GM20431 (cell line): ENCODE measurements around the gene POLR3K.
"Not testable (repeated sequence)": the region's sequence is repeated elsewhere in the genome, so short reads cannot be mapped to it uniquely, and the experiment has no call there.

Experiments used
- in situ Hi-C: fragments of 300-500 bp; cut with MseI, MboI; formaldehyde crosslinking; loops from one replicate; pipeline ENCODE4 v1.15.0; 2020; ENCODE audit warnings: low sequenced_read_pairs; ENCODE audit not compliant: unreplicated experiment

Gene POLR3K

GRCh38 chr16:50769-51591, 2.4 kb downstream of the POLR3K start:
- in situ Hi-C loops, result no loop called here

GRCh38 chr16:47234-47633, 6.2 kb downstream of the POLR3K start:
- in situ Hi-C loops, result no loop called here

- in situ Hi-C loops, result not testable (repeated sequence)
These were observed 6.9 kb downstream of the POLR3K start for GRCh38 chr16:46510-46909.

DNA sequence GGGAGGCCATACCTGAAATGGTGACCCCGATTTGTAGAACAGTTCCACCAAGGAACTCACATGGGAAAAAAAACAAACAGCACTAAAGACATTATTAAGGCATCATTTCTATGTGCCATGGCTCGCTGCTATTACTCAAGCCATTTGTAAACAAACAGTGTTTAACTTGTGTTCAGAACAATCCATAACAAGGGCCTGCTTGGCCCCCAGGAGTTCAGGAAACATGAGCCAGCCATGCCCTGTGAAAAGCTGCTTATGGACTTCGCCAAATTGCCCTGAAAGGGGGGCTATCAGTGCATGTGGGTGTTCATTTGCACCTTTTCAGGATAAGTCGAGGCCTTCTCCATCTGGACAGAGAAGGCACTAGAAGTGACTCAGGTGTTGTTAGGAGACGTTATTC, 8.0 kb downstream of the POLR3K start:
- in situ Hi-C loops, result no loop called here

DNA sequence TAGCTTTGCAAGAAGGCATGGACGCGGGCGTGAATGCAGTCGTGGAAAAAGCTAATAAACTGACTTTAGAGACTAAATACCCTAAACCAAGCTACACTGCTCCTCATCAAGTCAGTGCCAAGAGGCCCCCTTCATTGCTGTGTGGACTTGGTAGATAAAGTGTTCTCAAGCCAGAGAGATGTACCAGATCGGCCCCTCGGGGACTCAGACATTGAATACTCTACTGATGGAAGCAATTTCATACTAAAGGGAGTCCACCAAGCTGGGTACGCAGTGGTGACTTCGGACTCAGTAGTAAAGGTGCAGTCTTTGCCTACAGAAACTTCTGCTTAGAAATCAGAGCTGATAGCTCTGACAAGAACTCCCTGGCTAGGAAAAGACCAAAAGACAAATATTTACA, 8.8 kb downstream of the POLR3K start:
- in situ Hi-C loops, result no loop called here

DNA sequence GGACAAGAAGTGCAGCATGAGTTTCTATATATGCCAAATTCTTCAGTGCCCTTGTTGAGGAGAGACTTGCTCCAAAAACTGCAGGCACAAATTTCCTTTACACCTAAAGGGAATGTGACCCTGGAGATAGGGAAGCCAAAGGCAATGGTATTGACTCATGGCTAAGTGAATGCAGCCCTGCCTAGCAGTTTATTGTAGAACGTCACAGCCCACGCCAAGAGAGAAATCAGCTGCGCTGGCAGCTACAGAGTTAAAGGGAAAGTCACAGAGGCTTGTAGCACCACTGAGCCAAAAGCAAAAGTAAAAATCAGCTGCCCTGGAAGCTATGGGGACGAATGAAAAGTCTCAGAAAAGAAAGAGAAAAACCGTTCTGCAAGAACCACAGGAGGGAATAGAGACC, 10.1 kb downstream of the POLR3K start:
- in situ Hi-C loops, result no loop called here

GRCh38 chr16:42691-43090, 10.7 kb downstream of the POLR3K start:
- in situ Hi-C loops, result no loop called here

DNA sequence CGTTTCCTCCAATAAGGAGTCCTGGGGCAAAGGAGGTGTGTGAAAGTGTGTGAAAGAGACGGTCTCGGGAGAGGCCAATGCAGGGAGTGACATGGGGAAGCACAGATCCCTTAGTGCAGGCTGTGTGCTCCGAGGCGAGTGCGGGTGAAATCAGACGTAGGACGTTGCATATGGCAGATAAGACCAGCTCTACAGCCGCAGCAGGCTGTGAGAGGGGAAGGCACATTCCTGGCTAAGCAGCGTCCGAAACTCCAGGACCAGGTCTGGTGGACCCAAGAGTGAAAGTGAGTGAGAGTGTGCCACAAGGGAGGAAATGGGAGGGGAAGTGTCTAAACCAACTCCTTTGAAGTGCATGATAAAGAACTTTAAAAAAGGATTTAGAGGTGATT, 11.3 kb downstream of the POLR3K start:
- in situ Hi-C loops, result no loop called here

DNA sequence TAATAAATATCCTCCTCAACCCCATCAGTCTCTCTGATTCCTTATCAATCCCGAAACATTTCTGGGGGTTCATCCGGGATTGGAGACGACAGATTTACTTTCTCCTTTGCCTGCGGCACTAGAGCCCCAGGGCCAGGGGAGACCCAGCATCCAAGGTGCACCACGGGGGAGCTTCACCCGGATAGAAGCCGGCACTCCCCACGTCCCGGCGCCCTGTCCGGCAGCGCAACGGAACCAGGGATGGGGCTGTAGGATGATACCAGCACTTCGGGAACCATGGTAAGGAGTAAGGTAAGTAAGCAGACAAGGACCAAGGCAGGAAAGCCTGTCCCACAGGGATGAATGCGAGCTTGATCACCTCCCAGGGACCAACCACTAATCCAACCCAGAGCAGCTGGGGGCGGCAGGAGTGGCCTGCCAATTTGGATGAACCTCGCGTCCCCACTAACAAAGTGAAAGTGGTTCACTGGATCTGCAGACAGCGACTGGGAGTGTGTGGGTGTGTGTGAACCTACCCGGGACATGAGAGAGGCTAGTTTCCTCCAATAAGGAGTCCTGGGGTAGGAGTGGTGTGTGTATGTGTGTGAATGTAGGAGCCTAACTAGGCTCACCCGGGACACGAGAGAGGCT, 11.9 kb downstream of the POLR3K start:
- in situ Hi-C loops, result no loop called here

GRCh38 chr16:38941-39892, 14.2 kb downstream of the POLR3K start:
- in situ Hi-C loops, result no loop called here

- in situ Hi-C loops, result not testable (repeated sequence)
These were observed 15.2 kb downstream of the POLR3K start for GRCh38 chr16:38206-38605.

GRCh38 chr16:37511-37910, 15.9 kb downstream of the POLR3K start:
- in situ Hi-C loops, result no loop called here

DNA sequence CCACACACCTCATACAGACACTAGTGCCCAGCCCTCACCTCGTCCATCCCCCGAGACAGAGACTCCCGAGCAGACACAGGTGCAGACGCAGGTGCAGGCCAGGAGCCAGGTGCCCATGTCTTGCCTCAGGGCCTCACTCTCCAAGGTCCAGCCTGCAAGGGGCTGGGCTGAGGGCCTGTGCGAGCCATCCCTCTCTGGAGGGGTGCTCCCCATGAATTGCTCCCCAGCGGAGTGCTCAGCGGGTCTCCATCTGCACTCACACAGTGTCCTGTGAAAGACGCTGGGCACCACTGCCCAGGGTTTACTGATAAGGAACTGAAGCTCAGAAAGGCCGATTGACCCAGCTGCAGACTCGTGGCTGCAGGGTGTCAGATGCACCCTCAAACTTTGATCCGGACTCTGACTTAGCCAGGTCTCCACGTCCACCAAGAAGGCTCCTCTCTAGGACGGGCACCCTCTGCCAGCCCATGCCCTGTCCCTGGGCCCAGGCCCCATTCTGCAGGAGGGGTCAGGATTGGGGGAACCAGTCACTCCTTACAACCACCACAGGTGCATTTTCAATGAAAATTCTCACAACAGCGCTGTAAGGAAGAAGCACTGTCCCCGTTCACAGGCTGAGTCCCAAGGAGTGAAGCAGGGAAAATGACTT, 16.9 kb downstream of the POLR3K start:
- in situ Hi-C loops, result no loop called here

- in situ Hi-C loops, result no loop called here
These were observed 17.6 kb downstream of the POLR3K start for GRCh38 chr16:35678-36305.

DNA sequence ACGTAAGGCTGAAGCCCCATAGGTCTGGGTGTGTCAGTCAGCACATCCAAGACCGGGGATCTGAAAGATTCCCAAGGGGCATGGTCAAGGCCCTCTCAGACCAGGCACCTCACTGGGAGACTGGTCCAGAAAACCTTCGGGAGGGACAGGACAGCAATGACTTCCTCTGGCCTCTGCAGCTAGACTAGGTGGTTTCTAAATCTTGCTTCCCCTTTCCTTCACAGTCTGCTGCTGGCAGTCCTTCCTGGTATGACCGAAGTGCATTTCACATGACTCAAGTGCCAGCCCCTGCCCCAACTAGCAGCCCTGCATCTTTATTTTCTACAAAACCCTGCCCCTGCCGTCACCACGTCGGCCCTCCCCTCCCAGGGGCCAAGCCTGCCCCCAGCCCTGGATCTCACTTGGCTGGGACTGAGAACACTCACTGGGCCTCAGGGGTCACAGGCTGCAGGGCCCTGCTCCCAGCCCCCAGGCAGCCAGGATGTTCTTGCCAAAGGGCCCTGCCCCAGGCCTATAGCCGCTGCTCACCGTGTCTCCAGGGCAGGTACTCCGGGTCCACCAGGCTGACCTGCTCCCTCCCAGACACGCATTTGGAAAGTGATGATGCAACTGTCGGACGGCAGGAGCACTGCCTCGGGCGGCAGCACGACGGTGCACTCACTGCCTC, 18.3 kb downstream of the POLR3K start:
- in situ Hi-C loops, result no loop called here

GRCh38 chr16:34648-34987, 18.8 kb downstream of the POLR3K start:
- in situ Hi-C loops, result no loop called here

GRCh38 chr16:33877-34647, 19.3 kb downstream of the POLR3K start:
- in situ Hi-C loops, result no loop called here

DNA sequence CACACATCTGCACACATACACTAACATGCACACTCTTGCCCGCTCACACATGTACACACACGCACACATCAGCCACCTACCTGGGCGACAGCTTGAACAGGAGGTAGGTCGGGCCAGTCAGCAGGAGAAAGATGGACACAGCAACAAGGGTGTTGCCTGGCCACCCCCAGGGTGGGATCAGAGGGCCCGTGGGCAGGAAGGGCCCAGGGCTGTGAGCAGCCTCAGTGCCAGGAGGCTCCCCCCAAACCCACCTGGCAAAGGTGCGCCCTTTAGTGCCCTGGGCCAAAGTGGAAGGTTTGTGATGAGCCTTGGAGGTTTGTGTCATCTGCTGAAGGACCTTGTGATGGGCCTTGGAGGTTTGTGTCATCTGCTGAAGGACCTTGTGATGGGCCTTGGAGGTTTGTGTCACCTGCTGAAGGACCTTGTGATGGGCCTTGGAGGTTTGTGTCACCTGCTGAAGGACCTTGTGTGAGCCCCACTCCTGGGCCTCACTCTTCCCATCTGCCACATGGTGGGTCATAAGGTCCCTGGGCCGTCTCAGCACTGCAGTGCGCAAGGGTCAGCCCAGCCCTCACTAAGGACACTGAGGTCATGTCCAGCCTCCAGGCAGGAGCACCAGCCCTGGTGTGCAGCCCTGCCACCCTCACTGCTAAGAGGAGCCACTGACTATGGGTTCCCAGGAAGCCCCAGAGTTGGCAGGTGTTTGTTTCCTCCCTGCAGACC, 20.1 kb downstream of the POLR3K start:
- in situ Hi-C loops, result not testable (repeated sequence)
